GM12864 (cell line): ENCODE measurements around the gene ENO2.

ENCODE experiments used
- DNase-seq: peaks from one replicate; pipeline ENCODE4 v3.0.0-alpha.2; 2011; ENCODE audit warnings: low read depth
- H3K4me3 ChIP-seq: 2 replicates; pipeline ENCODE4 v1.5.1; 2011; ENCODE audit warnings: mild to moderate bottlenecking, low read depth, low read length, control low read depth
- CTCF ChIP-seq: IDR thresholded peaks from 2 replicates; pipeline ENCODE4 v1.5.1; 2011; ENCODE audit warnings: low read depth, mild to moderate bottlenecking, moderate library complexity, low read length, control low read depth, inconsistent platforms; ENCODE audit errors: missing control alignments

Gene ENO2

GRCh38 chr12:6955108-6956020, 41.0 kb downstream of the ENO2 start:
- peak overlapping the region; percentile 93 for H3K4me3 ChIP-seq
- no peak for DNase-seq
- TF ChIP-seq CTCF, result no peak

- TF ChIP-seq CTCF, result no peak
- H3K4me3 ChIP-seq, result peak overlapping the region; percentile 93
- no peak for DNase-seq
Measured at GRCh38 chr12:6956021-6956727, 41.8 kb downstream of the ENO2 start.

GRCh38 chr12:6957151-6957701, 42.8 kb downstream of the ENO2 start:
- no peak for DNase-seq
- no peak for TF ChIP-seq CTCF
- H3K4me3 ChIP-seq, result peak overlapping the region; percentile 93

- no peak for TF ChIP-seq CTCF
- DNase-seq, result no peak
- H3K4me3 ChIP-seq, result peak overlapping the region; percentile 93
Measured at GRCh38 chr12:6957741-6958608, 43.6 kb downstream of the ENO2 start.

GRCh38 chr12:6958609-6959057, 44.3 kb downstream of the ENO2 start:
- TF ChIP-seq CTCF, result no peak
- no peak for DNase-seq
- H3K4me3 ChIP-seq, result peak overlapping the region; percentile 93

- H3K4me3 ChIP-seq, result peak overlapping the region; percentile 93
- TF ChIP-seq CTCF, result no peak
- DNase-seq, result peak; percentile 84
Measured at GRCh38 chr12:6959058-6959804, 44.9 kb downstream of the ENO2 start.
